Tongue (tissue), 2 donors: Measurements from ENCODE around the gene VPS25. TPM values are rescaled to one million over a fixed set of nuclear protein-coding genes. Genes with fewer than 3 reads are reported as not detected.

Experiments used
- small RNA-seq: library from RNA; depleted of rRNA; stranded (forward); fragments of <200 nt; gene quantifications from one replicate; pipeline ENCODE3, GENCODE V24; 2014; ENCODE audit warnings: low replicate concordance
- total RNA-seq: library from RNA; depleted of rRNA; stranded (reverse); fragments of >200 nt; gene quantifications from one replicate; pipeline ENCODE4 v1.2.3, GENCODE V29; 2014

The VPS25 gene
- total RNA-seq, 1 donor from 2014 or later: 40.3 TPM

Small RNAs within 50 kb of the gene (small RNA-seq; reads per million reads assigned to genes)
- gene HMGN2P15 (not detected), gene MIR6781 (not detected)

Other genes starting within 250 kb of the VPS25 start
- 31.9 TPM for gene NAGLU, start 237.2 kb upstream of the VPS25 start, total RNA-seq
- 0.21 TPM for gene HSD17B1, start 220.5 kb upstream of the VPS25 start, total RNA-seq
- gene COASY, start 211.3 kb upstream of the VPS25 start, total RNA-seq: 20.4 TPM
- gene MLX, start 206.3 kb upstream of the VPS25 start, total RNA-seq: 30.2 TPM
- 3.0 TPM for gene PSMC3IP, start 195.7 kb upstream of the VPS25 start, total RNA-seq
- gene RETREG3, start 164.1 kb upstream of the VPS25 start, total RNA-seq: 52.6 TPM
- gene TUBG1, start 163.8 kb upstream of the VPS25 start, total RNA-seq: 21.1 TPM
- 6.2 TPM for gene TUBG2, start 114.2 kb upstream of the VPS25 start, total RNA-seq
- gene PLEKHH3, start 96.5 kb upstream of the VPS25 start, total RNA-seq: 38.9 TPM
- 1.5 TPM for gene CCR10, start 91.6 kb upstream of the VPS25 start, total RNA-seq
- 14.7 TPM for gene CNTNAP1, start 90.9 kb upstream of the VPS25 start, total RNA-seq
- gene EZH1, start 28.4 kb upstream of the VPS25 start, total RNA-seq: 35.6 TPM
- gene RAMP2, start 12.2 kb upstream of the VPS25 start, total RNA-seq: 11.9 TPM
- not detected for gene WNK4, start 7.2 kb downstream of the VPS25 start, total RNA-seq
- gene COA3, start 25.3 kb downstream of the VPS25 start, total RNA-seq: 50.7 TPM
- gene CNTD1, start 25.4 kb downstream of the VPS25 start, total RNA-seq: not detected
- 68.7 TPM for gene BECN1, start 50.8 kb downstream of the VPS25 start, total RNA-seq
- 48.5 TPM for gene PSME3, start 59.9 kb downstream of the VPS25 start, total RNA-seq
- gene AOC2, start 71.1 kb downstream of the VPS25 start, total RNA-seq: 1.4 TPM
- 23.0 TPM for gene AOC3, start 77.8 kb downstream of the VPS25 start, total RNA-seq
- gene G6PC1, start 127.3 kb downstream of the VPS25 start, total RNA-seq: not detected
- gene AARSD1, start 191.0 kb downstream of the VPS25 start, total RNA-seq: 16.0 TPM
- 61.5 TPM for gene PTGES3L, start 206.6 kb downstream of the VPS25 start, total RNA-seq
- gene RUNDC1, start 207.1 kb downstream of the VPS25 start, total RNA-seq: 10.7 TPM
- 1,583 TPM for gene RPL27, start 225.0 kb downstream of the VPS25 start, total RNA-seq
- gene IFI35, start 233.3 kb downstream of the VPS25 start, total RNA-seq: 6.7 TPM
- gene VAT1, start 248.9 kb downstream of the VPS25 start, total RNA-seq: 66.7 TPM